NCI-H1930 (cell line): Measurements from ENCODE around the gene IL17RA.

ENCODE experiments used
- DNase-seq, 2 experiments: peaks; one replicate each; lab custom pipeline; 2025; lab: John Stamatoyannopoulos, UW

IL17RA gene

GRCh38 chr22:17106161-17106784 is 21.5 kb downstream of the IL17RA start:
- DNase-seq = no peak

- DNase-seq = no peak
Measured at GRCh38 chr22:17106785-17107546, 22.2 kb downstream of the IL17RA start.

GRCh38 chr22:17107547-17107810 is 22.7 kb downstream of the IL17RA start:
- no peak for DNase-seq

GRCh38 chr22:17108256-17109112 is 23.7 kb downstream of the IL17RA start:
- DNase-seq = no peak

GRCh38 chr22:17109113-17109865 is 24.5 kb downstream of the IL17RA start:
- DNase-seq = no peak

GRCh38 chr22:17109976-17110375 is 25.2 kb downstream of the IL17RA start:
- no peak for DNase-seq

GRCh38 chr22:17110791-17111550 is 26.2 kb downstream of the IL17RA start:
- no peak for DNase-seq

GRCh38 chr22:17112491-17113042 is 27.8 kb downstream of the IL17RA start:
- no peak for DNase-seq

GRCh38 chr22:17113600-17113999 is 28.8 kb downstream of the IL17RA start:
- no peak for DNase-seq

- DNase-seq = no peak
Measured at GRCh38 chr22:17114173-17114897, 29.5 kb downstream of the IL17RA start.

GRCh38 chr22:17114898-17115235 is 30.1 kb downstream of the IL17RA start:
- no peak for DNase-seq

- DNase-seq = no peak
Measured at GRCh38 chr22:17115236-17115635, 30.4 kb downstream of the IL17RA start.

GRCh38 chr22:17115945-17116565 is 31.3 kb downstream of the IL17RA start:
- no peak for DNase-seq

- DNase-seq = no peak
Measured at GRCh38 chr22:17116572-17117330, 32.0 kb downstream of the IL17RA start.

- no peak for DNase-seq
Measured at GRCh38 chr22:17117400-17117799, 32.6 kb downstream of the IL17RA start.

GRCh38 chr22:17117890-17118289 is 33.1 kb downstream of the IL17RA start:
- no peak for DNase-seq

- no peak for DNase-seq
Measured at GRCh38 chr22:17118342-17118741, 33.5 kb downstream of the IL17RA start.

- peak; percentile 26 to 28 for DNase-seq
Measured at GRCh38 chr22:17119481-17120202, 34.8 kb downstream of the IL17RA start.

GRCh38 chr22:17120281-17120680 is 35.5 kb downstream of the IL17RA start:
- no peak for DNase-seq
